GM18520 (cell line): Measurements from ENCODE around the gene TUSC2.

Experiments used
- ATAC-seq: cut with Tn5 transposase; IDR thresholded peaks from one replicate; pipeline ENCODE4 v1.9.1; 2021; ENCODE audit not compliant: unreplicated experiment

Gene TUSC2

DNA sequence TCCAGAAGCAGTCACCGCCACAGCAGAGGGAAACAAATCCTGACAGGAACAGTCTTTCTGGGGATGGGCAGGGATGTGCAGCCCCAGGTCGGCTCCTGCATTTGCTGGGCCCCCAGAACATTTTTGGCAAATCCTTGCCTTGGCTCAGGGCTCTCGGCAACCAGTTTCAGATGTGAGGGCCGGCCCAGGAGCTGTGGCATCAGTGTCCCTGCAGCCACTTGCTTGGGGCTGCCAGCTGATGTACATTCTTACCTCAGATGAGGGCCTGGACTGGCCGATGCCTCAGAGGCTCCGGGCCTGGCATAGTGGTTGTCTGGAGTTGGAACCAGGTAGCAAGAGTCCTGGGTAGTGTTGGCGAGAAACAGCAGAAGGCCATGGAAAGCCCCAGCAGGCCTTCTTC is 26.8 kb upstream of the TUSC2 start:
- ATAC-seq, result no peak

DNA sequence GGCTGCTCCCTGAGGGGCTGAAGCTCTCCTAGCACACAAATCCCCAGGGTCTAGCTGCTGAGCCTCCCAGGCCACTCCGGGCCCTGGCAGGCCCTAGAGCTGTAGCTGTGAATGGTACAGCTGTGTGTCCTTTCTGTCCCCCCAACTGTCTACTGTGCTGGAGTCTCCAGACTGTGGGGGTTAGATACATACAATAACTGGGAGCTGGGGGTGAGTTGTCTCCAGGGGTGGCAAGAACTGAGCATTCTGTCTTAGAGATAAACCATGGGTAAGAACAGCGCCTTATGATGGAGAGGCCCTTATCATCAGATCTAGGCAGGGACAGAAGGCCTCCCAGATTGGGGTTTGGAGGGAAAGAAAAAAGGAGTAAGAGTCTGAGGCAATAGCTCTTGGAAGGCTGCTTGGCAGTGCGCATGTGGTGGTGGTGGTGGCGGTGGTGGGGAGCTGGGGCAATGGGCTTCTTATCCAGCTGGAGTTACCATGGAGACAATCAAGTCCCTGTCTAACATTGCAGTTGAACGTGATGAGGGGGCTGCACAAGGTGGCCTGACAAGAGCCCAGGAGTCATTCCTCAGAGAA is 26.3 kb upstream of the TUSC2 start:
- no peak for ATAC-seq

DNA sequence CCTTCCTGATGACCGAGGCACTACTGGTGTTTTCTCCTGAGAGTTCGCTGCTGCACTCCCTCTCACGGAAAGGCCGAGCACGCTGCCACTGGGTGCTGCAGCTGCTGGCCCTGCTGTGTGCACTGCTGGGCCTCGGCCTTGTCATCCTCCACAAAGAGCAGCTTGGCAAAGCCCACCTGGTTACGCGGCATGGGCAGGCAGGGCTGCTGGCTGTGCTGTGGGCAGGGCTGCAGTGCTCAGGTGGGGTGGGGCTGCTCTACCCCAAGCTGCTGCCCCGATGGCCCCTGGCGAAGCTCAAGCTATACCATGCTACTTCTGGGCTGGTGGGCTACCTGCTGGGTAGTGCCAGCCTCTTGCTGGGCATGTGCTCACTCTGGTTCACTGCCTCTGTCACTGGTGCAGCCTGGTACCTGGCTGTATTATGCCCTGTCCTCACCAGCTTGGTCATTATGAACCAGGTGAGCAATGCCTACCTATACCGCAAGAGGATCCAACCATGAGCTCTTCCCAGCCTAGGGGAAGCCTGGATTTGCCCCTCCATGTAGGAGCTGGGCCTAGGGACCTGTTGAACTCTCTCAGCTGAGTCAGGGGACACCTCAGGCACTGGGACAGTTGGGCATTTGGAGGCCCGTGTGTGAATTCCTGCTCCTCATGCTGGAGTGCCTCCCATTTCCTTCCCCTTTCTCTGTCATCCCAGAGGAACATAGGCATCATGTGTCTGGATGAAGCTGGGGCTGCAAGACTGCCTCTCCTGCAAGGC is 25.4 kb upstream of the TUSC2 start:
- ATAC-seq, result no peak

DNA sequence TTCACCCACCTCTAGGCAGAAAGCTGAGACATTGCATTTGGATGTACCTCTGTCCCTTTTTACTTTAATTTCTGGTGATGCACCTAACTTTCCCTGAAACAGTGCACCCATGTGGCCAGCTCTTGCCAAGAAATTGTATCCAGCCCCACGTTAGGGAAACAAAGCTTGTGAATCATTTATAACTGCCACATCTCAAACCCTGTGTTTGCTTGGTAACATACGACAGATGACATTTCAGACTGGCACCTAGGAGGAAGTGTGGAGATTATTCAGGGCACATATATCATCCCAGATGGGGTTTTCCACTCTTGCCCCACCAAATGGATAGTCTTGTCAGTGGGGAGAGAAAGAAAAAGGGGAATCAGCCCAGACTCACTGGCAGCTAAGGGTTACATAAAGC is 24.8 kb upstream of the TUSC2 start:
- no peak for ATAC-seq

DNA sequence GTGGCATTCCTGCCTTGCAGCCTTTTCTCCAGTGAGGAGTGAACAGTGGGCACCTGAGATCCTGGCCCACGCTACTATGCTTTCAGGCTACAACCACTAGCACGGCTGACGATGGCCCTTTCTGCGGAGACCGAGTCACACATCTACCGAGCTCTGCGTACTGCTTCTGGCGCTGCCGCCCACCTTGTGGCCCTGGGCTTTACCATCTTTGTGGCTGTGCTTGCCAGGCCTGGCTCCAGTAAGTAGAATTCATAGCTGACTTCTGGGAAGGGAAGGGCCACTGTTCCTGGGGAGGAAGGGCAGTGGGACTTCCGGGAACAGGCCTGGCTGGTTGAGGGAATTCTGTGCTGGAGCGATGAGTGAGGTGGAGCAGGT is 23.3 kb upstream of the TUSC2 start:
- no peak for ATAC-seq

DNA sequence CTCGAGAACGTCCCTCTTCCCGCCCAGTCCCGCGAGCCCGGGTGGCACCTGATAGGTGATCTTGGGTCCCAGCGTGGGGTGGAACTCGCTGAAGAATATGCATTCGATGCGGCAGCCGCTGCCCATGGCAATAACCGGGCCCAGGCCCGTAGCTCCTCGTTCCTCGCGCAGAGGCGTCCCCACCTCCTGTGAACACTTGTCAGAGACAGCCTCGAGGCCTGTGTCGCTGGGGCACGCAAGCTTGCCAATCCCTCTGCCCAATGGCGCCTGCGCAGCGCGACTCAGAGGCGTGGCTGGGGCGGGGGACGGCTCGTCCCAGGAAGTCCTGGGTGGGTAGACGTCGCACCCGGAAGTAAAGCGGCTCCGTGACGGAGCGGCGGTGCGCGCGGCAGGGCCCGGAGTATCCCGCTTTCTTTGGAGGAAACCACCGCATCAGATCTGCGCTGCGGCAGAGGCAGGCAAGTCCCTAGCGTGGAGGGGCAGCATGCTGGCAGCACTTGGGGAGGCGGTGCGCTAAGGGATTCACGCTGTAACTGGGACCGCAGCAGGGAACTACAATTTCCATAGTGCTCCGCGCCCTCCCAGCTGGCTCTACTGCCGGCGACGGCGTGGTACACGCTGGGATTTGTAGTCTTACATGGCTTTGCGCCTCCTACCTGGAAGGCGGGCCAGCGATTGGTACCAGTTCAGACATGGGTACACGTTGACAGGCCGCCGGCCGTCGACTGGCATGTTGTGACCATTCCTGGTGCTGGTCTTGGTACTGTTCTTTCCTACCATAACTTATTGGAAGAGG is 22.7 kb upstream of the TUSC2 start, which contains the start of the genes CYB561D2 and NPRL2:
CYB561D2 (plus strand) TSS at position 336 of the 796 bp plus-strand sequence. CDS start 572 bp downstream, outside the sequence.
NPRL2 (minus strand) TSS at position 249 of the 796 bp plus-strand sequence; CDS start at position 126, 123 bp downstream.
- ATAC-seq, result peak; percentile 77

DNA sequence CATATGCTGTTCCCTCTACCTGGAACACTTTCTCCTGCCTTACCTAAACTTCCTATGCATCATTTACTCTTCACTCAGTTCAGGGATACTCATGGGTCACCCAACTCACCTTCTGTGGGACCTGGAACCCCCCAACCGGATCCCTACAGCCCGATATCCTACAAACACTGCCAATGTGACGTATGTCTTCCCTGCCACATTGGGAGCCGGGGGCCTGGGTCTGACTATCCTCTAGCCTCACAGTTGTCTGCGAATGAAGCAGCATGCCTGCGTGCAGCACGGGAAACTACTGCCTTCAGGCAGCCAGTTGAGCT is 22.1 kb upstream of the TUSC2 start:
- ATAC-seq, result no peak

DNA sequence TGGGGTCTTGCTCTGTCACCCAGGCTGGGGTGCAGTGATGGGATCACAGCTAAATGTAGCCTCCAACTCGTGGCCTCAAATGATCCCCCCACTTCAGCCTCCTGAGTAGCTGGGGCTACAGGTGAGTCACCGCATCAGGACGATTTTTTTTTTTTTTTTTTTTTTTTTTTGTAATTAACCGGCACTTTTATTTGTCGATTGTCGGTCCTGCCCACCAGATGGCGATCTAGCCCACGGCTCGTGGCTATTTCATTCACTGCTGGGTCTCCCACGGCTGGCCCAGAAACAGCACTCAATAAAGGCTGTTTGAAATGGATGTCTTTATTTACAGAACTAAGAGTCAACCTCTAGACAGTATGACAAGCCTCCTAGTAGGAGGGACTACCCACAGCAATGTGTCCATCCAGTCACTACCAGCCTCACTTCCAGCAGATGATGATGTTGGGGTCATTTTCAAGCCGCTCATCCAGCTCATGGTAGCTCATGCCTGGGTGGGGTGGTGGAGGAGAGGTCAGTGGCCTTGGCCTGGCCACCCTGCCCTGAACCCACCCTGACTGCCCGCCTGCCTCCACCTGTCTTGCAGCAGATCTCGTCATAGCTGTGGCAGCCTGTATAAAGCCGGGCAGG is 19.3 kb upstream of the TUSC2 start:
- ATAC-seq, result no peak

DNA sequence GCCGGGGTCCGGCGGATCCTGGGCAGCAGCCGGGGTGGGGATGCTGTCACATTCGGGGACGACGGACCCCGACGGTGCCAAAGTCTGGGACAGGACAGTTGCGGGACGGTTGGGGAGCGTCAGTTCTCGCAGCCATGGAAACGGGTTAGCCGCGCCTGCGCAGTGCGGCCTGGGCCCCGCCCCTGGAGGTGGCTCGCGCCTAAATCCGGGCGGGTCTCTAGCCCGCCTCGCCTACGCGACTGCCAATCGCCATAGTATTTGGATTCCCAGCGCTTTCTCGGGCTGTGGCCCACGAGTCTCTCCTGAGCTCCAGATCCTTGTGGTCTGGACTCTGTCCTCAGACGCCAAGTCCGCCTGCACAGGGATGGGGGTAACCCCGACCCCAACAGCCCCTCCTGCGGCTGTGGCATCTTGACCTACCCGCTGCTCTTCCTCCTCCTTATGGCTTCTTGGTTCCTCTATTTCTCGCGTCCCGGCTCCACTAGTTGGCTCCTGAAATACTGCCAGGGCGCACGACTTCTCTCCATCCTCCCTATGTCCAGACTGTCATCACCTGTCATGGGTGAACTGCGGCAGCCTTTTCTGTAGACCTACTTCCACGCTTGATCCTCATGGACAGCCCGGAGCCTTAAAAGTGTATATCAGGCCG is 17.7 kb upstream of the TUSC2 start, which contains the start of gene ZMYND10:
ZMYND10 (minus strand) TSS at position 147 of the 649 bp plus-strand sequence. CDS start 153 bp downstream, outside the sequence.
- ATAC-seq, result no peak

DNA sequence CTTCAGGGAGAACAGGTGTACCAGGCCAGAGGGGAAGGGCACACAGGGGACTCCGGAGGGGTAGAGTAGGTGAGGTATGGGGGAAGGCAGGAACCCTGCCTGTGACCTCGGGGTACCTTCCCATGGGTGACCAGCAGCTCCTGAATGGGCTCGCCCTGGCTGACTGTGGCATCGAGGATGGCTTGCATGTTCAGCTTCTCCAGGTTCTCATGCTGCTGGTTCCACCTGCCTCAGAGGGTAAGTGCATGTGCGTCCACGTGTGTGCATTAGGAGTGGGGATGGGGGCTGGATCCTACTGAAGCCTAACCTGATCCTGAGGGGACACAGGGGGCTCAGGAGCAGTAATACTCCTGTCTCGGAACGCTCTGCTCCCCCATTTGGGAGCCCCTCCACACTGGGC is 17.0 kb upstream of the TUSC2 start:
- ATAC-seq, result no peak

DNA sequence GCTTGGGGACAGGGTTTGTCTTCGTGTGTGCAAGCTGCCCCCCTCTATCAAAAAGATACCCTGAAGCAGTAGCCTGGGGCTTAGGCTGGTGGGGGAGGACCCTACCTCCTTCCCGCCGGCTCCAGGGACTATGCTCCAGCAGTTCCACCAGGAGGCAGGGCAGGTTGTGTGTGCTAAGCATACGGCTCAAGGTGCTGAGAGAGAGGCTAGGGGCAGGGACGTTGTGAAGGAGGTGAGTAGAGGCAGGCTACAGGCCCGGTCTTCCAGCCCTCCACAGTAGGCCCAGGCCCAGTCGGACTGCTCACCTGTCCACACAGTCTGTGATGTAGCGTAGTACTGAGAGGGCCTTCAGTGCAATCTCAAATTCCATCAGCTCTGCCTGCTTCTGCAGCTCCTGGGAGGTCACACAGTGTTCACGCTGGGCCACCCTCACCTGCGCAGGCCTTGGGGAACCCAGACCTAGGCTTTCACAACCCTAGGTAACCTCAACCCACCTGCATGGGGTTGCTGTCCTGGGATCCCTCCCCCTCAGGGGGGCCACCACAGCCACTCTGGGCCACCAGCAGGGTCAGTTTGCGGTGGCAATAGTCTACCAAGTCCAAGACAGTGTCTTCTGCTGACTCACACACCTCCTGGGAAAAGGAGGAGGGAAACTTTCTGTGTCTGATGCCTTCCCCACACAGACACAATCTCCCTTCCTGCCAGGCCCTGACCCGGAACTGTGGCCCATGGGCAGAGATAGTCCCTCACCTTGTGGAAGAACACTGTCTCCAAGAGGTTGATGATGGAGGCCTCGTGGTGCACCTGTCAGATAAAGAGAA is 15.0 kb upstream of the TUSC2 start:
- ATAC-seq, result no peak

DNA sequence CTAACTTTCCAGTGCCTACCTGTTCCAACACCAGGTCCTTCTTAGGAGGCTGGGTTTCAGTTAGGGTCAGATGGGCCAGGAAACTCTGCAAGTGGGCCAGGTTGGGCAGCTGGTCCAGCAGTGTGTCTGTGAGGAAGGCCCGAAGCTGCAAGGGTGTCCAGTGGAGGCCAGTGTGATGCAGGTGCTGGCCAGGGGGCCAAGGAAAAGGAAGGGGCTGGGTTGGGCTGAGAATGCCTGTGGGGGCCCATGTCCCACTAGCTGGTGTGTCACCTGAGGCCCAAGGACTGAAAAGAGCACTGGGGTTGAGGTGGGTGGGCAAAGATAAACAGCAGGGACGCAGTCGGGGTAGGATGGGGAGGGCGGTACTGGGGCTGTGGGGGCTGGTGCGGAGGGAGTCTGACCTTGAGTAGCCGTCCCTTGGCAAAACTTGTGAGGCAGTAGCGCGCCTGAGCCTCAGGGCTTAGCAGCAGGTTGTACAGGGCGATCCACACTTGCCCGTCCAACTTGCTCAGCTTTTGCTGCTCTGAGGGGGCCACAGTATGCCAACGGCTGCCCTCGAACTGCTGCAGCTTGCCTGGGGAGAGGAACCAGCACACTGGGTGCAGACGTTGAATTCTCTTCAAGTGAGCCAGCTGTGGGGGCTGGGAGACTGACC is 14.1 kb upstream of the TUSC2 start:
- ATAC-seq, result no peak

DNA sequence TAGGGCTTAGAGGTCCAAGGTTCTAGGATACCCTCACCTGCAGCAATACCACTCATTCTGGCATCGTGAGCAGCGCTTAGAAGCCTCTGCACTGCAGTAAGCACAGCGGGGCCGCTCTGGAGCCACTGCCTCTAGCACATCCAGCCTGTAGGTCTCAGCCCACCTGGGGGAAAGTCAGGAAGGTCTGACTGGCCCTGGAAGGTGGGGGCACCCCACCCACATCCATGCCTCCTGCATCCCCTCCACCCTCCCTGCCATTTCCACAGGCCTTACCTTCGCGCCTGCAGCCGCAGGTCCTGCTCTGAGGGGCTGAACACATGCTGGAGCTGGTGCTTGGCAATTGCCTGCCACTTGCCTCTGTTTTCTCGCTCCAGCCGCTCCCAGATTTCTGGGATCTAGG is 13.5 kb upstream of the TUSC2 start:
- ATAC-seq, result no peak

DNA sequence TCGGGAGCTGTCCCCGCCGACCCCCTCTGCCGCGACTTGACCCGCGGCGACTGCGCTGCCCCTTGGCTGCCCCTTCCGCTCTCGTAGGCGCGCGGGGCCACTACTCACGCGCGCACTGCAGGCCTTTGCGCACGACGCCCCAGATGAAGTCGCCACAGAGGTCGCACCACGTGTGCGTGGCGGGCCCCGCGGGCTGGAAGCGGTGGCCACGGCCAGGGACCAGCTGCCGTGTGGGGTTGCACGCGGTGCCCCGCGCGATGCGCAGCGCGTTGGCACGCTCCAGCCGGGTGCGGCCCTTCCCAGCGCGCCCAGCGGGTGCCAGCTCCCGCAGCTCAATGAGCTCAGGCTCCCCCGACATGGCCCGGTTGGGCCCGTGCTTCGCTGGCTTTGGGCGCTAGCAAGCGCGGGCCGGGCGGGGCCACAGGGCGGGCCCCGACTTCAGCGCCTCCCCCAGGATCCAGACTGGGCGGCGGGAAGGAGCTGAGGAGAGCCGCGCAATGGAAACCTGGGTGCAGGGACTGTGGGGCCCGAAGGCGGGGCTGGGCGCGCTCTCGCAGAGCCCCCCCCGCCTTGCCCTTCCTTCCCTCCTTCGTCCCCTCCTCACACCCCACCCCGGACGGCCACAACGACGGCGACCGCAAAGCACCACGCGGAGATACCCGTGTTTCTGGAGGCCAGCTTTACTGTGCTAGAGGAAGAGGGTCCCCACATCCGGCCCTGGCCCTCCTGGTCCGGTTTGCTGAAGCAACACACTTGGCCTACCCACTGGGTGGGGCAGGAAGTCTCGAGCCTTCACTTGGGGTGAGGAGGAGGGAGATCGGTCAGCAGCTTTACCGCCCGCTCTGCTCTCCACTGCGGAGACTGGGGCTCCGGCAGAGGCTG is 12.7 kb upstream of the TUSC2 start, which contains the start of gene RASSF1:
RASSF1 (minus strand) TSS at position 389 of the 882 bp plus-strand sequence; CDS start at position 358, 31 bp downstream.
- ATAC-seq, result no peak

DNA sequence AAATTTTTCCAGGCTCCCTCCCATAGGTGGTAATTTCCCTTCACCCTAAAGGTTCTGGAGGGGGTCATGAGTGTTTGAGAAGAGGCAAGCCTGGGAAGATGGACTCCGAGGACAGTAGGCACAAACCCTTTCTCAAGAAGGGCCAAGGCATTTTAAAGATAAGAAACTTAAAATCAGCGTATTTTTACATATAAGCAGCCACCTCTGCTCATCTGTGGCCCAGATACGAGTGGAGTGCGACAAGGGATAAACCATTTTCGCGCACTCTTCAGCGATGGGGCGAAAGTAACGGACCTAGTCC is 12.1 kb upstream of the TUSC2 start:
- no peak for ATAC-seq

DNA sequence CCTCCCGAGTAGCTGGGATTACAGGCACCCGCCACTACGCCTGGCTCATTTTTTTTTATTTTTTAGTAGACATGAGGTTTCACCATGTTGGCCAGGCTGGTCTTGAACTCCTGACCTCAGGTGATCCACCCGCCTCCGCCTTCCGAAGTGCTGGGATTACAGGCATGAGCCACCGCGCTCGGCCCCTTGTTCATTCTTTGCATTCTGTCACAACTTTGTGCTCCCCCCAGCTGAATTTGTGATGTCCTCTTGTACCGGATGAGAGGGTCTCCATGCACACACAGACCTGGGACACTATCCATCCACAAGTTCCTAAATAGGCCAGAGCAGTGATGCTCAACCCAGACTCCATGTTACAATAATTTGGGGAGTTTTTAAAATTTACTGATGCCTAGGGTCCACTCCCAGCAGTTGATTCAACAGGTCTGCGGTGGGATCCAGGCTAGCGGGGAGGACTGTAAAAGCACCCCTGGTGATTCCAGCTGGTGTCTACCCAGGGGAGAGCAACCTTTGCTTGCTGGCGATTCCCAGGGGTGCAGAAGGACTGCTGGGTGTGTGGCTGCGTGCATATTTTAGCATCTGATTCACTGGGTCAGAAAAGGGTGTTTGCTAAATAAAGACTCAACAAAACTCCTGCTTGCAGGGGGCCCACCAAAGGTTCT is 11.6 kb upstream of the TUSC2 start:
- no peak for ATAC-seq

DNA sequence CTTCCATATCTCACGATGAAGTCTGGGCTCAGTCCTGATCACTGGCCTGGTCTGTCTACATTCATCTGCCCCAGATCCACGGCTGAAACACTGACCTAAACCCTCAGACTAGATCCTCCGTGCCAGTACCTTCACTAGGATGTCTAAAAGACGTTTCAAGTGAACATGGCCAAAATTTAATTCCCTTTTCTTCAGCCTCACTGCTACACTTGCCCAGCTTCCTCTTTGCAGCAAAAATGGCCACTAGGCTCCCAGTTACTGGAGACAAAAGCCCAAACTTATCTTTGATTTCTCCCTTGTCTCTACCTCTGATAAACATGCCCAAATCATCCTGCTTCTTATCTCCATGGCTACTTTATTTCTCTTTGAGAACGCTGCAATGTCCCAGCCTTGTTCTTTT is 10.9 kb upstream of the TUSC2 start:
- no peak for ATAC-seq
